Coronary artery (tissue), 2 donors: Measurements from ENCODE around the gene CACNB3.

ENCODE experiments used
- DNase-seq: peaks from one replicate; pipeline ENCODE4 v3.0.0-alpha.2; 2017; ENCODE audit warnings: low spot score
- H3K27ac ChIP-seq, 2 donors: fragments of 200-600 bp; sonication (generic); one replicate each; pipeline ENCODE4 v1.5.1; 2016 to 2019
- H3K4me3 ChIP-seq: fragments of 200-600 bp; sonication (generic); 2 replicates; pipeline ENCODE4 v1.5.1; 2016; ENCODE audit warnings: mild to moderate bottlenecking, moderate library complexity
- CTCF ChIP-seq: fragments of 200-600 bp; sonication (generic); IDR thresholded peaks from one replicate; pipeline ENCODE4 v1.5.1; 2019; ENCODE audit warnings: antibody characterized with exemption

CACNB3 gene

GRCh38 chr12:48803675-48804074 lies 14.6 kb upstream of the CACNB3 start:
- TF ChIP-seq CTCF: no peak

GRCh38 chr12:48807981-48808380 lies 10.3 kb upstream of the CACNB3 start:
- Histone ChIP-seq H3K27ac (no peak overlapping the region), H3K4me3 (no peak overlapping the region)
- no peak for DNase-seq
- no peak for TF ChIP-seq CTCF

More at GRCh38 chr12:48803675-48804074, 14.6 kb upstream of the CACNB3 start:
- no peak for DNase-seq
- H3K4me3 ChIP-seq: no peak overlapping the region
- H3K27ac ChIP-seq: no peak overlapping the region

- no peak for TF ChIP-seq CTCF
- H3K27ac ChIP-seq: peak overlapping the region in 1 of 2 donors; percentile 29
- DNase-seq: no peak
- H3K4me3 ChIP-seq: no peak overlapping the region
Observed at GRCh38 chr12:48810903-48811431, 7.3 kb upstream of the CACNB3 start.

GRCh38 chr12:48811437-48812090 lies 6.7 kb upstream of the CACNB3 start:
- H3K27ac ChIP-seq: peak overlapping the region in 1 of 2 donors; percentile 29
- DNase-seq: no peak
- no peak for TF ChIP-seq CTCF
- no peak overlapping the region for H3K4me3 ChIP-seq

GRCh38 chr12:48812389-48812788 lies 5.9 kb upstream of the CACNB3 start:
- H3K27ac ChIP-seq: peak overlapping the region in 1 of 2 donors; percentile 19
- TF ChIP-seq CTCF: no peak
- no peak for DNase-seq
- no peak overlapping the region for H3K4me3 ChIP-seq

GRCh38 chr12:48813465-48814261 lies 4.6 kb upstream of the CACNB3 start:
- peak overlapping the region; percentile 84 for H3K4me3 ChIP-seq
- DNase-seq: no peak
- peak overlapping the region; percentile 81 to 92 for H3K27ac ChIP-seq
- no peak for TF ChIP-seq CTCF
